ENCODE results near the gene CADM2. TPM values are rescaled to one million over a fixed set of nuclear protein-coding genes. Genes with fewer than 3 reads are reported as not detected.
"Not testable (repeated sequence)": the region's sequence is repeated elsewhere in the genome, so short reads cannot be mapped to it uniquely, and the experiment has no call there.

Gene CADM2
- total RNA-seq, 1 donor = 5.1 TPM

GRCh38 chr3:85875589-85875988, 916.8 kb downstream of the CADM2 start:
- no peak for DNase-seq (ENCODE audit: low read depth in 2 of 3, low spot score in 2 of 3)

GRCh38 chr3:85877631-85878030, 918.8 kb downstream of the CADM2 start:
- DNase-seq (ENCODE audit: low read depth in 2 of 3, low spot score in 2 of 3) = no peak

- DNase-seq (ENCODE audit: low read depth in 2 of 3, low spot score in 2 of 3) = no peak
These were observed 923.1 kb downstream of the CADM2 start for GRCh38 chr3:85881833-85882393.

GRCh38 chr3:85890043-85890555, 931.3 kb downstream of the CADM2 start:
- DNase-seq (ENCODE audit: low read depth in 2 of 3, low spot score in 2 of 3) = no peak

GRCh38 chr3:85903434-85903833, 944.6 kb downstream of the CADM2 start:
- DNase-seq (ENCODE audit: low read depth in 2 of 3, low spot score in 2 of 3) = no peak

GRCh38 chr3:85912980-85913379, 954.2 kb downstream of the CADM2 start:
- no peak for DNase-seq (ENCODE audit: low read depth in 2 of 3, low spot score in 2 of 3)

- DNase-seq (ENCODE audit: low read depth in 2 of 3, low spot score in 2 of 3) = no peak
These were observed 963.6 kb downstream of the CADM2 start for GRCh38 chr3:85922374-85922773.

GRCh38 chr3:85930718-85931117, 971.9 kb downstream of the CADM2 start:
- DNase-seq (ENCODE audit: low read depth in 2 of 3, low spot score in 2 of 3) = no peak

- DNase-seq (ENCODE audit: low read depth in 2 of 3, low spot score in 2 of 3) = no peak
These were observed 974.5 kb downstream of the CADM2 start for GRCh38 chr3:85933326-85933725.

GRCh38 chr3:85935171-85935570, 976.4 kb downstream of the CADM2 start:
- DNase-seq (ENCODE audit: low read depth in 2 of 3, low spot score in 2 of 3) = no peak

- DNase-seq (ENCODE audit: low read depth in 2 of 3, low spot score in 2 of 3) = no peak
These were observed 980.3 kb downstream of the CADM2 start for GRCh38 chr3:85939074-85939482.

GRCh38 chr3:85950435-85950834, 991.6 kb downstream of the CADM2 start:
- no peak for DNase-seq (ENCODE audit: low read depth in 2 of 3, low spot score in 2 of 3)

GRCh38 chr3:85960793-85961192, 1002.0 kb downstream of the CADM2 start:
- DNase-seq (ENCODE audit: low read depth in 2 of 3, low spot score in 2 of 3) = no peak

GRCh38 chr3:85977615-85978338, 1019.0 kb downstream of the CADM2 start:
- no peak for DNase-seq (ENCODE audit: low read depth in 2 of 3, low spot score in 2 of 3)

- DNase-seq (ENCODE audit: low read depth in 2 of 3, low spot score in 2 of 3) = no peak
These were observed 1020.2 kb downstream of the CADM2 start for GRCh38 chr3:85979034-85979433.

GRCh38 chr3:85989581-85989980, 1030.8 kb downstream of the CADM2 start:
- DNase-seq (ENCODE audit: low read depth in 2 of 3, low spot score in 2 of 3) = not testable (repeated sequence)

GRCh38 chr3:86029590-86029989, 1070.8 kb downstream of the CADM2 start:
- DNase-seq (ENCODE audit: low read depth in 2 of 3, low spot score in 2 of 3) = no peak

- DNase-seq (ENCODE audit: low read depth in 2 of 3, low spot score in 2 of 3) = no peak
These were observed 1079.1 kb downstream of the CADM2 start for GRCh38 chr3:86037916-86038315.

- DNase-seq (ENCODE audit: low read depth in 2 of 3, low spot score in 2 of 3) = no peak
These were observed 1087.8 kb downstream of the CADM2 start for GRCh38 chr3:86046436-86047136.

- DNase-seq (ENCODE audit: low read depth in 2 of 3, low spot score in 2 of 3) = no peak
These were observed 1088.4 kb downstream of the CADM2 start for GRCh38 chr3:86047161-86047560.

- DNase-seq (ENCODE audit: low read depth in 2 of 3, low spot score in 2 of 3) = no peak
These were observed 1092.3 kb downstream of the CADM2 start for GRCh38 chr3:86051058-86051457.

- DNase-seq (ENCODE audit: low read depth in 2 of 3, low spot score in 2 of 3) = no peak
These were observed 1097.2 kb downstream of the CADM2 start for GRCh38 chr3:86056032-86056431.
